HAP-1 (cell line): ENCODE measurements around the gene ZNF729.
"Not testable (repeated sequence)": the region's sequence is repeated elsewhere in the genome, so short reads cannot be mapped to it uniquely, and the experiment has no call there.

Experiments used
- DNase-seq, 2 experiments: peaks; one replicate each; pipeline ENCODE4 v3.0.0-alpha.2; 2016 to 2020; ENCODE audit warnings: low spot score in 2 of 2
- H3K27me3 ChIP-seq: fragments of 250-450 bp; sonication (Bioruptor Pico); 2 replicates; pipeline ENCODE4 v1.5.1; 2020; ENCODE audit warnings: low read depth, mild to moderate bottlenecking, moderate library complexity
- H3K36me3 ChIP-seq: fragments of 250-450 bp; sonication (Bioruptor Pico); replicated peaks from 2 replicates; pipeline ENCODE4 v1.5.1; 2020; ENCODE audit warnings: mild to moderate bottlenecking
- H3K4me1 ChIP-seq: fragments of 250-450 bp; sonication (Bioruptor Pico); 2 replicates; pipeline ENCODE4 v1.5.1; 2020; ENCODE audit warnings: mild to moderate bottlenecking
- H3K4me3 ChIP-seq: fragments of 250-450 bp; sonication (Bioruptor Pico); 2 replicates; pipeline ENCODE4 v1.5.1; 2020; ENCODE audit warnings: mild to moderate bottlenecking, moderate library complexity
- H3K9me3 ChIP-seq: fragments of 250-450 bp; sonication (Bioruptor Pico); 2 replicates; pipeline ENCODE4 v1.5.1; 2020; ENCODE audit warnings: mild to moderate bottlenecking, moderate library complexity
- in situ Hi-C: fragments of 300-500 bp; cut with MboI; formaldehyde crosslinking; loops from 3 replicates; pipeline ENCODE4 v1.14.3; 2020; ENCODE audit warnings: low sequenced_read_pairs, inconsistent platforms, mixed read lengths

ZNF729 gene

GRCh38 chr19:22286151-22286810, at the start of gene ZNF729:
Gene ZNF729, plus strand, starts transcription at chr19:22286441. Its CDS starts 85 bp downstream, at chr19:22286526.
- H3K4me3 ChIP-seq: no peak within 1 kb of the TSS
- H3K9me3 ChIP-seq: no peaks in the 10 kb centered on the region
- no peak for DNase-seq
- no peaks in the 10 kb centered on the region for H3K4me1 ChIP-seq
- no peaks in the 10 kb centered on the region for H3K36me3 ChIP-seq
- in situ Hi-C loops: no loop called here
- H3K27me3 ChIP-seq: no peaks in the 10 kb centered on the region

GRCh38 chr19:22256856-22257255, 29.4 kb upstream of the ZNF729 start:
- Histone ChIP-seq H3K4me1 (no peaks in the 10 kb centered on the region), H3K36me3 (no peaks in the 10 kb centered on the region), H3K27me3 (no peaks in the 10 kb centered on the region), H3K9me3 (no peaks in the 10 kb centered on the region), H3K4me3 (no peak overlapping the region)
- in situ Hi-C loops: no loop called here
- no peak for DNase-seq

DNA sequence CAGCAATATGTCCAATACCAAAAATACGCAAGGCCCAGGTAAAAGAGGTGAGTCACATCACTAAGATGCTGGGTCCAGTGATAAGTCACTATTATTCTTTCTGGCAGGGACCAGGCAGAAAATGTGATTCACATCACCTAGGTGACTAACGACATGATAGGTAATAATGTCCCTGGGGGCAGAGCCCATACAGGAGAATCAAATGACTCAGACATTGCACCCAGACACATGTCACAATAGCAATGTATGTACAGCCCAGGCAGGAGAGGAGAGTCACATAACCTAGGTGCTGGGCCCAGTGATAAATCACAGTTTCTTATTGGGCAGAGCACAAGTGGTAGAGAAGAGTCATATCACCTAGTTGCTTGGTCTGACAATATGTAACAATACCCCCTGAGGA, 28.9 kb upstream of the ZNF729 start:
- no peak for DNase-seq
- in situ Hi-C loops: no loop called here
- Histone ChIP-seq H3K36me3 (no peaks in the 10 kb centered on the region), H3K4me1 (no peaks in the 10 kb centered on the region), H3K27me3 (no peaks in the 10 kb centered on the region), H3K4me3 (no peak overlapping the region), H3K9me3 (no peaks in the 10 kb centered on the region)

GRCh38 chr19:22257916-22258315, 28.3 kb upstream of the ZNF729 start:
- H3K36me3 ChIP-seq: no peaks in the 10 kb centered on the region
- no peaks in the 10 kb centered on the region for H3K27me3 ChIP-seq
- DNase-seq: no peak
- no peak overlapping the region for H3K4me3 ChIP-seq
- in situ Hi-C loops: no loop called here
- H3K9me3 ChIP-seq: no peaks in the 10 kb centered on the region
- H3K4me1 ChIP-seq: no peaks in the 10 kb centered on the region

DNA sequence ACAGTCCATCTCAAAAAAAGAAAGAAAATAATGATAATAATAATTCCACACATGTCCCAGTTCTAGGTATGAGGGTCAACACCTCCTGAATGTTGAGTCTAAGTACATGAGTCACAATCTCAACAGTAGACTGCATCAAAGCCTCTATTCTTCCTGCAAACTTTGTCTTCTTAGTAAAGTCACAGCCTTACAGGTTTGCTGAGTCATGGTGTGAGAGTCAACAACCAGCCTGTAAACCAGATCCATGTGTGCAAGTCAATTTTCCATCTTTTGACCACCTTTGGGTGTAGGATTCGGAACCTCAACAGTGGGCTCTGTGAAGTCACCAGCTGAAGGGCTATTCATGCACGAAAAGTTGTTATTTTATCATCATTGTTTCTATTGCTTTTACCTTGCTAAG, 25.7 kb upstream of the ZNF729 start:
- no peak for DNase-seq
- in situ Hi-C loops: no loop called here
- no peaks in the 10 kb centered on the region for H3K36me3 ChIP-seq
- H3K9me3 ChIP-seq: no peaks in the 10 kb centered on the region
- H3K4me3 ChIP-seq: no peak overlapping the region
- no peaks in the 10 kb centered on the region for H3K27me3 ChIP-seq
- no peaks in the 10 kb centered on the region for H3K4me1 ChIP-seq

DNA sequence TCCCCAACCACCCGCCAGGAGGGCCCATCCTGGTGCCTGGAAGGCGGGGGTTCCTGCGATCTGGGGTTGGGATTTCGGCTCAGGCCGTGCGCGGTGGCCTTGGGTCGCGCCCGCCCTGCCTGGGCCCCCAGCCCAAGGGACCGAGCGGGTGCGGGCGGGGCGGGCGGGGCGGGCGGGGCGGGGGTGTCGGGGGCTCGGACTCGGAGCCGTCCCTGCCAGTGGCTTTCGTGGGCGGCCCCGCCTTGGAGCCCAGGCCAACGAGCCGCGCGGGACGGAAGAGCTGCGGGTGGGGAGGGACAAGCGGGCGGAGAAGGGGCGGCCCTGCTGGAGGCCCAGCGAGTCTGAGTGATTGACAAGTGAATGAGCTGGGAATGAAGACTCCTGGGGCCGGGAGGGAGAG, 24.6 kb upstream of the ZNF729 start:
- Histone ChIP-seq H3K9me3 (no peaks in the 10 kb centered on the region), H3K36me3 (no peaks in the 10 kb centered on the region), H3K4me3 (no peak overlapping the region), H3K4me1 (no peaks in the 10 kb centered on the region), H3K27me3 (no peaks in the 10 kb centered on the region)
- in situ Hi-C loops: no loop called here
- no peak for DNase-seq

DNA sequence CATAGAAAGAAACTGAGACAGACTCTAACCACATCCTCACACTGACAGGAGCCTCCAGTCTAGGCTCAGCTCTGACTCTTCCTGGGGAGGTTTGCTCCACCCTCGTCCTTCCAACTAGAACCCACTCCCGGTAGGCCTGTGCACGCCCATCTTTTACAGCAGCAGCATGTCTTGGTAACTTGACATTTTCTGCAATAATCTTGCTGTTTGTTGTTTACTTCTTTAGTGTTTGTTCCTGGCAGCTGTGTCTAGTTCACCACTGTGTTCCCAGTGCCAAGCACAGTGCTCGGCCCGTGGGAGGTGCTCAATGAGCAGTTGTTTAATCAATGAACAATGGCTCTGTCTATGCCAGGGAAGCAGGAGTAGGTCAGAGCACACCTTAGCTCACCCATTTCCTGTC, 23.1 kb upstream of the ZNF729 start:
- no peak for DNase-seq
- Histone ChIP-seq H3K27me3 (no peaks in the 10 kb centered on the region), H3K4me3 (no peak overlapping the region), H3K9me3 (no peaks in the 10 kb centered on the region), H3K4me1 (no peaks in the 10 kb centered on the region), H3K36me3 (no peaks in the 10 kb centered on the region)
- in situ Hi-C loops: no loop called here

- DNase-seq, H3K36me3 ChIP-seq, H3K4me1 ChIP-seq, H3K27me3 ChIP-seq, H3K9me3 ChIP-seq, H3K4me3 ChIP-seq, in situ Hi-C loops: not testable (repeated sequence)
Measured at GRCh38 chr19:22321554-22321953, 35.3 kb downstream of the ZNF729 start.

GRCh38 chr19:22326219-22326618, 40.0 kb downstream of the ZNF729 start:
- DNase-seq: no peak
- H3K4me1 ChIP-seq: no peaks in the 10 kb centered on the region
- H3K36me3 ChIP-seq: no peaks in the 10 kb centered on the region
- in situ Hi-C loops: no loop called here
- no peaks in the 10 kb centered on the region for H3K27me3 ChIP-seq
- H3K4me3 ChIP-seq: no peak overlapping the region
- H3K9me3 ChIP-seq: no peaks in the 10 kb centered on the region

- H3K4me1 ChIP-seq: no peaks in the 10 kb centered on the region
- H3K9me3 ChIP-seq: no peaks in the 10 kb centered on the region
- H3K27me3 ChIP-seq: no peaks in the 10 kb centered on the region
- no peak overlapping the region for H3K4me3 ChIP-seq
- in situ Hi-C loops: no loop called here
- no peaks in the 10 kb centered on the region for H3K36me3 ChIP-seq
- DNase-seq: no peak
Measured at GRCh38 chr19:22327321-22327720, 41.1 kb downstream of the ZNF729 start.

DNA sequence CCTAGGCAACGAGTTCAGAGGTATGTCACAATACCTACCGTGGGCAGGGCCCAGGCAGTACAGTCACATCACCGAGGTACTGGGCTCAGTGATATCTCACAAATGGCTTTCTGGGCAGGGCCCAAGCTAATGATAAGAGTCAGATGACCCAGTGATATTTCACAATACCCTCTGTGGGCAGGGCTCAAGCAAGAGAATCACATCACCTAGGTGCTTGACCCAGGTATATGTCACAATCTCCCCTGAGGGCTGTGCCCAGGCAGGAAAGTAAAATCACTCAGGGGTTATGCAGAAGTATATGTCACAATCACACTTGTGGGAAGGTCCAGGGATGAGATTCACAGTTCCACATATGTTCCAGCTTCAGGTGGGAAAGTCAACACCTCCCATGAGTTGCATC, 45.3 kb downstream of the ZNF729 start:
- H3K4me3 ChIP-seq: no peak overlapping the region
- no peaks in the 10 kb centered on the region; the same call in 1 of the 2 replicates for H3K9me3 ChIP-seq
- in situ Hi-C loops: no loop called here
- no peak for DNase-seq
- H3K4me1 ChIP-seq: no peaks in the 10 kb centered on the region
- no peaks in the 10 kb centered on the region for H3K36me3 ChIP-seq
- no peaks in the 10 kb centered on the region for H3K27me3 ChIP-seq

- Histone ChIP-seq H3K4me3 (no peak overlapping the region), H3K9me3 (no peaks in the 10 kb centered on the region; the same call in 1 of the 2 replicates), H3K27me3 (no peaks in the 10 kb centered on the region), H3K36me3 (no peaks in the 10 kb centered on the region), H3K4me1 (no peaks in the 10 kb centered on the region)
- in situ Hi-C loops: no loop called here
- no peak for DNase-seq
Measured at GRCh38 chr19:22332924-22333323, 46.7 kb downstream of the ZNF729 start.

DNA sequence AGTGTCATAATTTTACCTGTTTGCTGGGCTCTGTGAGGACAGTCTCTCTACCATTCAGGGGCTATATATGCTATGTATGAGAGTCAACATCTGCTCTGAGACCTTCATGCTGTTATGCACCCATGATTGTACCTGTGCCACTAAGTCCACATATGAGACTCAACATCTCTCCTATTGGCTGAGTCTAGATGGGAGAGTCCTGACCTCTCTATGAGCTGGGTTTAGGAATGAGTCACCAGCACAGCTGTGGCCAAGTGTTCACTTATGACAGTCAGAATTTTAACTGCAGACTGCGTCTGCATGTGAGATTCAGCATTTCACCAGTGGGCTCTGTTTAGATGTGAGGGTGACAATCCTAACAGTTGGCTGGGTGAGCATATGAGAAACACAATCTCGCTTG, 49.5 kb downstream of the ZNF729 start:
- Histone ChIP-seq H3K4me1 (no peaks in the 10 kb centered on the region), H3K9me3 (no peaks in the 10 kb centered on the region; the same call in none of the 2 replicates), H3K4me3 (no peak overlapping the region), H3K27me3 (no peaks in the 10 kb centered on the region), H3K36me3 (no peaks in the 10 kb centered on the region)
- no peak for DNase-seq
- in situ Hi-C loops: no loop called here

DNA sequence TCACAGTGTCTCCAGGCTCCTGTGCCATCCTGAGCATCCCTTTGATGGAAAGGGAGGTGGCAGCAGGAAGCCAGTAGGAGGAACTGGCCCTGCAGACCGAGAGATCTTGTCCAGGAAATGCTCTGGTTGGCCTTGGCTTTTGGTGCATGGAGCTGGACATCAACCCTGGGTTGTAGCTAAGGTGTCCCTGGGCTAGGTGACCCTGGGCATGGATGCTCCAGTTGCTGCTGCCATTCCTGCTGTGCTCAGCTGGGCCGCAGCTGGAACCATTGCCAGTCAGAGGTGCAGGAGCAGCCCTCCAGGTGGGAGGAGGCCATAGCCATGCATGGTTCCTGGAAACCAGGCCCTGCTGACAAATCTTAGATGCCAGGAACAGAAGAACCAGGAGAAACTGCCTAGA, 68.4 kb downstream of the ZNF729 start:
- in situ Hi-C loops: no loop called here
- Histone ChIP-seq H3K4me1 (no peaks in the 10 kb centered on the region), H3K27me3 (no peaks in the 10 kb centered on the region), H3K4me3 (no peak overlapping the region), H3K36me3 (no peaks in the 10 kb centered on the region), H3K9me3 (no peaks in the 10 kb centered on the region)
- DNase-seq: no peak
